NCI-H1092 treated with DMSO at 0.1 percent for 48 hours (cell line): Measurements from ENCODE around the gene GALNTL6.
A peak's percentile ranks its signal among the peaks of the same experiment; 100 is the strongest.
"Not testable (repeated sequence)": the region's sequence is repeated elsewhere in the genome, so short reads cannot be mapped to it uniquely, and the experiment has no call there.

ENCODE experiments used
- DNase-seq: peaks from one replicate; lab custom pipeline; 2025; lab: John Stamatoyannopoulos, UW

Gene GALNTL6

GRCh38 chr4:173019664-173020063, 1206.5 kb downstream of the GALNTL6 start:
- DNase-seq = no peak

GRCh38 chr4:173021746-173022573, 1208.8 kb downstream of the GALNTL6 start:
- DNase-seq = not testable (repeated sequence)

DNA sequence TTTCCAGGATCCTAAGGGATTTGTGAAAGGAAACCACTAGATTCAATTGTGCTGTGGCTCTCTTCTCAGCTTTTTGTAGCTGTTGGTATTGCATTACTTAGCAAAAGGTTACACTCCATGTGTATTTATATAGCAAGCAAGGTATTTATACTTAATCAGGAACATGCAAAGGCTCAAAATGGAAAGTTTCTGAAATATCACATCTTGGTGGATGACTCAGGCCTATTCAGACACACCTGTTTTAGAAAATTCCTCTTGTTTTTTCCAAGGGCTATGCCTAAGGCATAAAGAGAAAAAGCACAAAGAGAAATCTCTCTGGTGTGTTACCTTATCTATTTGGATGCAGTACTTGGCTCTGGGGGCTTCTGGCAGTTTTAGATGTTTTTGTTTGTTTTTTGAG, 1211.0 kb downstream of the GALNTL6 start:
- no peak for DNase-seq

GRCh38 chr4:173025131-173025530, 1211.9 kb downstream of the GALNTL6 start:
- peak; percentile 56 for DNase-seq

DNA sequence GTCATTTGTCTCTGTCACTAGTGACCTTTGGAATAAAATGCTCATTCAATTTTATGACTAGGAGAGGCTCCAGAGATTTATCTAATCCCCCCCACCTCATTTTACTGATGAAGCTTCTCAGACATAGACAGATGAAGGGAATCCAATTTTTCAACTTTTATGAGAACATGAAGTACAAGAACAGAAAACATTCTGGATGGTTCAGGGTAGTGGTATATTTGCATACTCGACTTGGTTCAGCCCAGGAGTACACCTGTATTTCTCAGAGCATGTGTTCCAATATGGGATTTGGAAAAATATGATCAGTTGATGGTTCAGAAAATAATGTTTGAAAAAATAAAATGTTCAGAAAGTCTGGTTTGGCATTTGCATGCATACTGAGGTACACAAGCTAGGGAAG, 1224.0 kb downstream of the GALNTL6 start:
- DNase-seq = no peak

- DNase-seq = peak; percentile 49
These were observed 1225.1 kb downstream of the GALNTL6 start for GRCh38 chr4:173038192-173038896.

DNA sequence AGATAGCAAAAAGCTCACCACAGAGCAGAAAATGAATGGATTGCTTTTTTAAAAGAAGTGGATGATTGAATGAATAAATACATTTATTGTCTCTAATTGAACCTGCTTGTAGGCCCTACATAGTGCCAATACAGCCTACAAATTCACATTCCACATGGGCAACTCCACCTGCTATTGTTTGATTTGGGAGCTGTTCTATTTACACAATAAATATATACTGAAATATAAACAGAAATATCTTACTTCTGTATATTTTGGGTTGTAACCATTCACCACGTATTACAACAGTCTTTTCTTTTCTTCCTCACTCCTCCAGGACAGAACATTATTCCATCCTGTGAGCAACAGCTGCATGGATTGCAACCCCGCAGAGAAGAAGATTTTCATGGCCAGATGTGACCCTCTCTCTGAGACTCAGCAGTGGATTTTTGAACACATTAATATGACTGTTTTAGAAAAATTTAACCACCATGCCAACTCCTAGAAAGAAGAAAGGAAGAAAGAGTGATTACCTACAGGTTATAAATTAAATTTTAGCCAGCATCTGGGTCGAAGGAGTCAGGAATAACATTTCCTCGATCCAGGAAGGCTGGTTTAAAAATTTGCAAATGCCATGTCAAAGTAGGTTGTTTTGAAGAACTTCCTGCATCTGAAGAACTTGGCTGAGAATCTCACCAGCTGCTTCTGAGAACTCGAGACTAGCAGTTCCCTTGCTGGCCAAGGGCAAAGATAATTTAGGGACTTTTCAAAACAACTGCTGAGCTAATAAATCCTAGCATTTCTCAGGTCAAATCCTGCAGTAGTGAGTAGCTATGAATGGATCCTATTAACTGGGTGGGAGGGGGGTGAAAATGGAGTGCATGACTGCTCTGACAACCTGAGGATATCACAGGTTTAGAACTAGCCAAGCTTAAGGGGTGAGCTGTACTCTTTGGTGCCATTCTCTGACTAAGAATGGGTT, 1226.7 kb downstream of the GALNTL6 start:
- DNase-seq = peak; percentile 82

DNA sequence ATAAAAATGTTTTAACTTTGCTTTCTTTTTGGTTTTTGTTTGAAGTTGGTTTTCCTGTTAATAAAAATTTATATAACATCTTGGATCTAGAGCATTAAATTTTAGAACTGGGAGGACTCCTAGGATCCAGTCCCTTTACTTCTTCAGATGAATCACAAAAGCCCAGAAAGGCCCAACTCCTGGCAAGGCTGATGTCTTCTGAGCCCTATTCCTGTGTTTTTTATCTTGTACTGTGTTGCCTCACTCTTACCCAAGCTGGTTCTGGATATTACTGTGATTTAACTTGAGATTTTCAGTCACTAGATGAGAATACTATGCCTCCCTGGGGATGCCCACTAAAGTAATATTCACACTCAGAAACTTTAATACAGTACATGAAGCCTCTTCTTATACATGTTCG, 1228.3 kb downstream of the GALNTL6 start:
- DNase-seq = no peak

- DNase-seq = not testable (repeated sequence)
These were observed 1228.9 kb downstream of the GALNTL6 start for GRCh38 chr4:173042139-173042538.

- no peak for DNase-seq
These were observed 1231.1 kb downstream of the GALNTL6 start for GRCh38 chr4:173044340-173044739.

- no peak for DNase-seq
These were observed 1232.4 kb downstream of the GALNTL6 start for GRCh38 chr4:173045571-173045970.

DNA sequence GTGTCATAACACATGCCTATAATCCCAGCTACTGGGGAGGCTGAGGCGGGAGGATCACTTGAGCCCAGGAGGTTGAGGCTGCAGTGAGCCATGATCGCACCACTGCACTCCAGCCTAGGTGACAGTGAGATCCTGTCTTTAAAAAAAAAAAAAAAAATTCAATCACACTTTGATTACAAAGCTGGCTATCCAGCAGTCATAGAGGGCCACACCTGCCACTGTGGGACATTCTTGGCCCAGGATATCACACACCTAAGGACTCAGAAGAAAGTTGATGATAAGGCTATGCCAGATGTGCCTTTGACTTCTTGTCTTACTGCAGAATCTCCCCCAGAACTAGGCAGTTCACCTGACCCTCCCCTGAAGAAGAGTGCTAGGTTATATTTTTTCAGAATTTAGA, 1232.9 kb downstream of the GALNTL6 start:
- DNase-seq = no peak

- DNase-seq = peak; percentile 89
These were observed 1233.6 kb downstream of the GALNTL6 start for GRCh38 chr4:173046818-173047217.

- DNase-seq = no peak
These were observed 1238.0 kb downstream of the GALNTL6 start for GRCh38 chr4:173051232-173051631.

- DNase-seq = no peak
These were observed 1238.5 kb downstream of the GALNTL6 start for GRCh38 chr4:173051716-173052115.

DNA sequence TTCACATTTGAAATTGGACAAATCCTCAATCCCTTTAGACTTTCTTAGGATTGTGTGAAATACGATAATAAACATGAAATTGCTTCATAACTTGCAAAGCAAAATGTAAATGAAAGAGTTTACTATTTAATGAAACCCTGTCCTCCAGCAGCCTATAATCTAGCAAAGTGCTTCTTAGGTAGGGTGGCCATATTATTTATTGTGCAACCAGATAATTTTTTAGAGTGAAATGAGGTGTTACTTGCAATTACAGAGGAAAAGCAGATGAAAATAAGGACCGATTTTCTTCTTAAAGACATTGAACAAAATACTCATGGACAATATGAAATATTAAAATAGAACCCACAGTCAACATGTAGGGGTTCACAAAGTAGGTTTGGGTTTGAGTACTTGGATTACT, 1239.2 kb downstream of the GALNTL6 start:
- DNase-seq = no peak

DNA sequence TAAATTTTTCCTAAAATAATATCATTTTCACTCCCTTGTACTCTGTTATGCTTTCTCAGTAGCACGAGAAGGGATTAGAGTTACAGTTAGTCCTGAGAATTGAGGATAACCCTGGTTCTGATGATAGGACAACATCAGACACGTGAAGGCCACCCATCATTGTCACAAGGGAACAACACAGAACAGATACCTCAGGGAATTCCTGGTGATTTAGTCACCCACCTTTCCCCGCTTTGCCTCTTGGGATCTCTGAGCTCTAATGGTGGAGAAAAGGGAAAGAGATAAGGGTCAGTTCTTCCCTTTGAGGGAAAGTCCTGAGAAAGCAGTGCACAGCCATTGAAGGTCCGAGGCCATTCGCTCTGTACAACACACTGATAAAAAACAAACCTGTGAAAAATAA, 1243.1 kb downstream of the GALNTL6 start:
- no peak for DNase-seq

GRCh38 chr4:173056710-173057109, 1243.5 kb downstream of the GALNTL6 start:
- peak; percentile 87 for DNase-seq

- peak; percentile 72 for DNase-seq
These were observed 1244.2 kb downstream of the GALNTL6 start for GRCh38 chr4:173057442-173057841.

DNA sequence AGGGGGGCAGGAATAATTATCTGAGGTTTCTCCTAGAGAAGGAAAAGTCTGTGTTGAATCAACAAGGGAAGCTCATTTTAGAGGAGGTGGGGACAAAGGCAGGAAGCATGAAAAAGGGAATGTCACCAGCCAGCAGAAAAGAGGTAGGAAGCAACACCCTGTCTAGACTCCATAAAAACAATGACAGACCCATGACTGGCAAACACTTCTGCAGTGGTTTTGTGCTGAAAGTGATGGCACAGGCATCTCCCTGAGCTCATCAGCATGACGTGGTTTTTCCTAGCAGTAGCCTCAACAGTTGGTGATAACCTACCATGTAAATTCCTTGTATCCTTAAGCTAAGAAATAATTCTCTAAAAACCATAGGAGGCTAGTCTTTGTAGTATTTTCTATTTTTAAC, 1244.7 kb downstream of the GALNTL6 start:
- peak; percentile 72 for DNase-seq

GRCh38 chr4:173061160-173061559, 1248.0 kb downstream of the GALNTL6 start:
- DNase-seq = no peak

- no peak for DNase-seq
These were observed 1260.8 kb downstream of the GALNTL6 start for GRCh38 chr4:173073939-173074500.
